CD4-positive, alpha-beta T cell treated with Interleukin-4 for 1 hour (primary cell): ENCODE measurements around the gene ALAD.
A peak's percentile ranks its signal among the peaks of the same experiment; 100 is the strongest.

ENCODE experiments used
- DNase-seq, 2 donors: peaks; one replicate each; pipeline ENCODE4 v3.0.0-alpha.2; 2020 to 2022

ALAD gene

GRCh38 chr9:113372059-113372458, 29.0 kb downstream of the ALAD start:
- no peak for DNase-seq

- no peak for DNase-seq
These were observed 30.2 kb downstream of the ALAD start for GRCh38 chr9:113370806-113371325.

DNA sequence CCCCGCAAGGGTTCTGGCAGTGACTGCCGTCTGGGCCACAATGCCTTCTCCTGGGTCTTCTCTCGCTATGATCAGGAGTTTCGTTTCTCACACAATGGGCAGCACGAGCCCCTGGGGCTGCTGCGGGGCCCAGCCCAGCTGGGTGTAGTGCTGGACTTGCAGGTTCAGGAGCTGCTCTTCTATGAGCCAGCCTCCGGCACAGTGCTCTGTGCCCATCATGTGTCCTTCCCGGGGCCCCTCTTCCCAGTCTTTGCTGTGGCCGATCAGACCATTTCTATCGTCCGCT, 31.3 kb downstream of the ALAD start:
- no peak for DNase-seq

DNA sequence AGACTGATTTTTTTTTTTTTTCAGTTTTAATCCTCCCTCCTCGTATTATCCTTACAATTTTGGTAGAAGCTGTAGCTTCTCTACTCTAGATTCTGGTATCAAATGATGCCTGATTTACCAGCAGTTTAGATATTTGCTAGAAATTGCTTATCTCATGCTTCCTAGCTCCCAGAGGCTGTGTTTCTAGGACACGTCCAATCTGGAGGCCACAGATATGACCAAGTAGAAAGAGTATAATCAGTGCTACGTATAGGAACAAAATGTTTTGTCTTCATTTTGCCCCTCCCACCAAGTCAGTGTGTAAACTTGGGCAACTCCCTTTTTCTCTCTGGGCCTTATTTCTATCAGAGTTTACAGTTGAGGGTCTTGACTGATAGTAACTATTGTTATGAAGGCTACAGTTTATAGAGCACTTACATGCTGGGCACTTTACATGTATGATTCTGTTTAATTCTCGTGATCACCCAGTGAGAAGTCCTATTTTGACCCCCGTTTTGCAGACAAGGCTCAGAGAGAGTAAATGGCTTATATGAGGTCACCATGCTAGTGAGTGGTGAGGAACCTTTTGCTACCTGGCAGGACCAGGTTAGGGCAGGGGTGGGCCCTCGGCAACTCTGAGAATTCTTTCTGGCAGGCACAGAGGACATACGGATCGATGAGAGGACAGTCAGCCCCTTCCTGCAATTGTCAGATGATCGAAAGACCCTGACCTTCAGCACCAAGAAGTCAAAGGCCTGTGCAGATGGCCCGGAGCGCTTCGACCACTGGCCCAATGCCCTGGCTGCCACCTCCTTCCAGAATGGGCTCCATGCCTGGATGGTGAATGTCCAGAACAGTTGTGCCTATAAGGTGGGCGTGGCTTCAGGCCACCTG, 31.9 kb downstream of the ALAD start:
- no peak for DNase-seq

DNA sequence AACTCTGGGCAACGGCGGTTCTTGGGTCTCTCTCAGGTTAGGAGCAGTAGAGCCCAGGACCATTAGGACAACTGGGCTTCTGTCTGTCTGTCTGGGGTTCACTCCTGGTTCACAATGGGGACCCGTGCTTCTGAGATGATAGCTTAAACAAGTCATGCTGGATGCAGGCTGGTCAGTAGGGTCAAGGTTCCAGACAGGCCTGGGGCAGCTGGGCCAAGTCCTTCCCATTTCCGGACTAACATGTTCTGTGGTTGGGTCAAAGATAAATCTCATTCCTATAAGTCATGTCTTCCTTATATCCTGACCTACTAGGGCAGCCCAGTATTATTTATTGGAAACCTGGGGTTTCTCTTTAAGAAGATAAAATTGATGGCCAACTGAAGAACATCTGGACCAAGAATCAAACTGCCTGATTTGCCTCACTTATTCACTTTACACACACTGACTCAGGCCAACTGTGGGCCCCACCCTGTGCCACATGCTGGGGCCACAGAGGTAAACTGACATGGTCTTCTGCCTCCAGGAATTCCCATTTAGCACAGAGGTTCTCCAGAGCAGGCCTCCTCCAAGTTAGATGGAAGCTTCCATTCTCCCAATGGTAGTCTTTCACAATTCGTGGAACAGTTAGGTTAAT, 32.6 kb downstream of the ALAD start:
- no peak for DNase-seq

GRCh38 chr9:113365652-113366051, 35.4 kb downstream of the ALAD start:
- peak in 1 of 2 donors; percentile 21 for DNase-seq

GRCh38 chr9:113364951-113365350, 36.1 kb downstream of the ALAD start:
- DNase-seq = no peak

GRCh38 chr9:113363336-113363735, 37.7 kb downstream of the ALAD start:
- no peak for DNase-seq

DNA sequence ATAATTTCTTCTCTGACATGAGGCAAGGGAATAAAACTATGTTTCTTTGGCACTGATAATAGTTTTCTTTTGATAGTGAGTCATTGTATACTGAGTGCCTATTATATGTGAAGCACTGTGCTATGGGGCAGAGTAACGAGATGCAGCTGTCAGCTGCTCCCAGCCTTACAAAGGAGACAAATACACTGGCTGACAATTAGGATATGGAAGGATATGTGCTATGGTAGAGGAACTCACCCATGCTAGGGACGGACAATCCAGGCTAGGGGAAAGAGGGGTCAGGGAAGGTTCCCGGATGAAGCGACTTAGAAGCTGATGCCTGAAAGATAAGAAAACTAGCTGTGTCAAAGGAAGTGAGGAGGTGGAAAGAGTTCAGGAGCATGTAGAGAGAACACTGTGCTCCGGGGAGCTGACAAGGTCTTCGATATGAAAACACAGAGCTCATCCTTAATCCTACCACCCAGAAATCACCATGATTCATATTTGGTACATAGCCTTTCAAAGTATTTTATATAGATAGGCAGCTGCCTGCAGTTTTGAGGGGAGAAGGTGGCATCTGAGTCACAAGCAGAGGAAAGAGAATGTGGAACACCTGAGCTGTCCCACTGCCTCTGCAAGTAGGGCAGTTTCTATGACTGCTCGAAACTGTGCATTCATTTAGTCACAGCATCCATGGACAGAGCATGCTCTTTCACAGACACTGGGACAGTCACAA, 39.6 kb downstream of the ALAD start:
- no peak for DNase-seq

GRCh38 chr9:113360242-113360842, 40.7 kb downstream of the ALAD start:
- no peak for DNase-seq

GRCh38 chr9:113359385-113359784, 41.7 kb downstream of the ALAD start:
- no peak for DNase-seq

- no peak for DNase-seq
These were observed 44.3 kb downstream of the ALAD start for GRCh38 chr9:113356686-113357292.

DNA sequence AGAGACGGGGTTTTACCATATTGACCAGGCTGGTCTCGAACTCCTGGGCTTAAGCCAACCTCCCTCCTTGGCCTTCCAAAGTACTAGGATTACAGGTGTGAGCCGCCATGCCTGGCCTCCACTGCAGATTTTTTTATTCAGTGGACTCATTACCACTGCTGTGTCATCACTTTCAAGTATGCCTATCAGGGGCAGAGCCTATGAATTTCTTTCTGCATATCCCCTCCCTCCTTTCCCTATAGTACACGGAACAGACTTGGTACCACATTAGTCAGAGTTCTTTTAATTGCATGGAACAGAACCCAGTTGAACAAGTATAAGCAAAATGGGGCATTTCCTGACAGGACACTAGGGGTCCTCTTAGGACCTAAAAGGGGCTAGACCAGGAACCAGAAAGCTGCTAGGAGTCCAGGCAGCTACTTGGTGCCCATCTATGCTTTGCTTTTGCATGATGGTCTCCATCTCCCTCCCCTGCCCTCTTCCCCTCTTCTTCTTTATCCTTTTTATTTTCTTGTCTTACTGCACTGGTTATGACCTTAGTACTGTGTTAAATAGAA, 46.0 kb downstream of the ALAD start:
- DNase-seq = no peak

- DNase-seq = no peak
These were observed 48.7 kb downstream of the ALAD start for GRCh38 chr9:113352411-113352810.

GRCh38 chr9:113352006-113352405, 49.1 kb downstream of the ALAD start:
- DNase-seq = no peak

DNA sequence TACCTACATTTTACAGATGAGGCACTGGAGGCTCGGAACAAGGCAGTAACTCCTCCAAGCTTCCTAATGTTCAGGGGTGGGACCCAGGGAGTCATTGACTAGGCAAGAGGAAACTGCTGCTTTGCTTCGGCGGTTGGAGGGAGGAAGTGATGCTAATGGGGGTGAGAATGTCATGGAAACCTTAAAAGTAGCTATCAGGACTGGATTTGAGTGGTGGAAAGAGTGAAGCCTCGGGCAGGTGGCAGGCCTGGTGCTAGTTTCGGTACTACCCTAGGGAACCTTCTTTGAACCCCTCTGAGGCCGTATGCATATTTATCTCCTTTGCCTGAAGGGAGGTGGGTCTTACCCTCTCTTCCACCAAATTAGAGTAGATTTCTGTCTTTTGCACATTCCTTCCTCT, 50.1 kb downstream of the ALAD start:
- DNase-seq = peak; percentile 32 to 40

GRCh38 chr9:113350107-113350661, 50.9 kb downstream of the ALAD start:
- DNase-seq = no peak

DNA sequence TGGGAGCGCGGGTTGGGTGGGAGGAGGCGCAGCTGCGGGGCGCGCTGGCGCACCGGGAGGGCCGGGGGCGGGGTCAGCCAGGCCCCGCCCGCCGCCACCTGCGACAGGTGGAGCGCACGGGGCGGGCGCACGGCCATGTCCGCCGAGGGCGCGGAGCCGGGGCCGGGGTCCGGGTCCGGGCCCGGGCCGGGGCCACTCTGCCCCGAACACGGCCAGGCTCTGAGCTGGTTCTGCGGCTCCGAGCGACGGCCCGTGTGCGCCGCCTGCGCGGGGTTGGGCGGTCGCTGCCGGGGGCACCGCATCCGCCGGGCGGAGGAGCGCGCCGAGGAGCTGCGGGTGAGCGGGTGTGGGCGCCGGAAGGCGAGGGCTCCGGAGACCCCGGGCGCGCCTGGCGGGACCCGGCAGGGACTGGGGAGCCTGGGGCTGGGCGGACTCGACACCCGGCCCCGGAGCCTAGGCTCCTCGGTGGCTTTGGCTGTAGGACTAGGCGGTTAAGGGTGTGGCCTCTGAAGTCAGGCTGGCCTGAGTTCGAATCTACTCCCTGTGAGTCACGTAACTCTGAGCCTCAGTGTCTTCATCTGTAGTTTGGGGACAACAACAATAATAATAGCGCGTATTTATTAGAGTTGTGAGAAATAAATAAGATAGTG, 51.5 kb downstream of the ALAD start, which contains the start of gene BSPRY:
Gene BSPRY (plus strand): TSS at position 97 of the 650 bp plus-strand sequence. CDS start 39 bp downstream, at position 136.
- peak; percentile 20 to 39 for DNase-seq

GRCh38 chr9:113349066-113349444, 52.0 kb downstream of the ALAD start:
- no peak for DNase-seq

GRCh38 chr9:113348437-113348836, 52.6 kb downstream of the ALAD start:
- no peak for DNase-seq

DNA sequence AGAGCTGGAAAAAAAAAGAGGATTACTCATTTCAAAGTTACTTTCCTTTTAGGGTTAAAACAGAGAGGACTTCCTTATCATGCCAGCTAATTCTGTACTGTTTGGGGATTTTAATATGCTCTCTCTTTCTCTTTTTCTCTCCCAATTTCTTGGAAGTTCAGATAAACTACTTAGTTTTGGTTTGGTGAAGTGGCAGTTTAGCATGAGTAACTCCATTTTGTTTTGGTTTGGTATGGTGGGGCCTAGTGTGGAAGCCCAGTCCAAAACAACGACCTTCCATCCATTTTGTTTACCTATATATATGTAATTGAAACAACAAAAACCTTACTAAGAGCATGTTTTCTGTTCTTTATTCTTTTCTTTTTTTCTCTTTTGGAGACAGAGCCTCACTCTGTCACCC, 55.4 kb downstream of the ALAD start:
- DNase-seq = no peak

DNA sequence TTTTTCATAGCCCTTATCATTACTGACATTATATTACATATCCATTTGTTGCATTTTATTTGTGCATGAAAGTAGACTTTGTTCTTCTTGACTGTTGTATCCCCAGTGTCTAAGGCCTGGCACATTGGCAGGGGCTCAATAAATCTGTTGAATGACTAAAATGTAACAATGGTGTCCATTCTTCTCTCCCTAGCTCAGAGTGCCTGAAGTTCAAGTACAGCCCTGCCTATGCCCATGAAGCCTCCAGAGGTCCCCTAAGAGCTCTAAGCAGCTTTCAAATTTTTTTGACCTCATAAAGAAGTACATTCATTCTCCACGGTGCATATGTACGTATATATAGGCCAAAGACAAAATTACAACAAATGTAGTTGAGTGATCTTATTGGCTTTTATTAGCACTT, 55.9 kb downstream of the ALAD start:
- no peak for DNase-seq
